ENCODE measurements around the gene AAK1.
A peak's percentile ranks its signal among the peaks of the same experiment; 100 is the strongest.

Gene AAK1

GRCh38 chr2:69583321-69583833 is 60.2 kb downstream of the AAK1 start:
- TF ChIP-seq CTCF (IDR thresholded peaks at IDR 0.05; ENCODE audit: low read length, missing control alignments): no peak
- no peak for DNase-seq (ENCODE audit: low read depth)
- no peak overlapping the region for H3K4me3 ChIP-seq (replicated peaks; ENCODE audit: low read depth, low read length)

GRCh38 chr2:69582582-69583176 is 60.9 kb downstream of the AAK1 start:
- no peak for TF ChIP-seq CTCF (IDR thresholded peaks at IDR 0.05; ENCODE audit: low read length, missing control alignments)
- no peak overlapping the region for H3K4me3 ChIP-seq (replicated peaks; ENCODE audit: low read depth, low read length)
- DNase-seq (ENCODE audit: low read depth): peak; percentile 47

GRCh38 chr2:69581774-69582581 is 61.6 kb downstream of the AAK1 start:
- H3K4me3 ChIP-seq (replicated peaks; ENCODE audit: low read depth, low read length): no peak overlapping the region
- no peak for TF ChIP-seq CTCF (IDR thresholded peaks at IDR 0.05; ENCODE audit: low read length, missing control alignments)
- DNase-seq (ENCODE audit: low read depth): peak; percentile 64

- TF ChIP-seq CTCF (IDR thresholded peaks at IDR 0.05; ENCODE audit: low read length, missing control alignments): no peak
- no peak for DNase-seq (ENCODE audit: low read depth)
- H3K4me3 ChIP-seq (replicated peaks; ENCODE audit: low read depth, low read length): no peak overlapping the region
Observed at GRCh38 chr2:69580486-69580885, 63.1 kb downstream of the AAK1 start.

- DNase-seq (ENCODE audit: low read depth): no peak
- TF ChIP-seq CTCF (IDR thresholded peaks at IDR 0.05; ENCODE audit: low read length, missing control alignments): no peak
- H3K4me3 ChIP-seq (replicated peaks; ENCODE audit: low read depth, low read length): no peak overlapping the region
Observed at GRCh38 chr2:69579536-69579935, 64.0 kb downstream of the AAK1 start.

GRCh38 chr2:69578198-69578540 is 65.4 kb downstream of the AAK1 start:
- no peak overlapping the region for H3K4me3 ChIP-seq (replicated peaks; ENCODE audit: low read depth, low read length)
- no peak for TF ChIP-seq CTCF (IDR thresholded peaks at IDR 0.05; ENCODE audit: low read length, missing control alignments)
- no peak for DNase-seq (ENCODE audit: low read depth)

All from fibroblast of pulmonary artery (primary cell).